DND-41 (cell line): Measurements from ENCODE around the gene PLK4.

Experiments used
- ATAC-seq: fragments of 200-7000 bp; cut with Tn5 transposase; 3 replicates; pipeline ENCODE4 v1.9.1; 2021; ENCODE audit warnings: low read depth; ENCODE audit not compliant: insufficient read depth
- DNase-seq: peaks from one replicate; pipeline ENCODE4 v3.0.0-alpha.2; 2020
- H2AFZ ChIP-seq: 2 replicates; pipeline ENCODE4 v1.6.0; 2012; ENCODE audit warnings: low read depth, low read length
- H3K27ac ChIP-seq: 2 replicates; pipeline ENCODE4 v1.5.1; 2012; ENCODE audit warnings: low read length, inconsistent platforms
- H3K27me3 ChIP-seq: fragments of 200-600 bp; sonication (generic); 2 replicates; pipeline ENCODE4 v1.6.0; 2012; ENCODE audit warnings: low read length, mild to moderate bottlenecking, inconsistent platforms; ENCODE audit not compliant: insufficient read depth, poor library complexity
- H3K36me3 ChIP-seq: 2 replicates; pipeline ENCODE4 v1.5.1; 2012; ENCODE audit warnings: low read length, inconsistent platforms; ENCODE audit not compliant: insufficient read depth
- H3K4me1 ChIP-seq: 2 replicates; pipeline ENCODE4 v1.5.1; 2012; ENCODE audit warnings: mild to moderate bottlenecking, low read length; ENCODE audit not compliant: insufficient read depth
- H3K4me2 ChIP-seq: 2 replicates; pipeline ENCODE4 v1.6.0; 2012; ENCODE audit warnings: mild to moderate bottlenecking, moderate library complexity, low read length, inconsistent platforms; ENCODE audit not compliant: insufficient read depth
- H3K4me3 ChIP-seq, 2 experiments: fragments of 200-600 bp in 1 of 2; shearing (Covaris generic) in 1 of 2; 2 replicates each; pipeline ENCODE4 v1.5.1; 2012 to 2016; ENCODE audit warnings: inconsistent platforms in 2 of 2, low read length in 2 of 2, mild to moderate bottlenecking in 2 of 2, low read depth in 1 of 2, moderate library complexity in 1 of 2
- H3K79me2 ChIP-seq: 2 replicates; pipeline ENCODE4 v1.6.0; 2012; ENCODE audit warnings: low read length, inconsistent platforms; ENCODE audit not compliant: insufficient read depth
- H3K9ac ChIP-seq: 2 replicates; pipeline ENCODE4 v1.6.0; 2012; ENCODE audit warnings: low read depth, mild to moderate bottlenecking, inconsistent platforms, low read length, moderate library complexity
- H3K9me3 ChIP-seq: 2 replicates; pipeline ENCODE4 v1.5.1; 2012; ENCODE audit warnings: low read length, moderate library complexity, mild to moderate bottlenecking, inconsistent platforms; ENCODE audit not compliant: insufficient read depth, severe bottlenecking
- H4K20me1 ChIP-seq: 2 replicates; pipeline ENCODE4 v1.6.0; 2012; ENCODE audit warnings: low read length; ENCODE audit not compliant: insufficient read depth
- CTCF ChIP-seq: IDR thresholded peaks from 2 replicates; pipeline ENCODE4 v1.5.1; 2012; ENCODE audit warnings: borderline replicate concordance, low read length, moderate library complexity, mild to moderate bottlenecking; ENCODE audit not compliant: poor library complexity, severe bottlenecking; ENCODE audit errors: extremely low read depth
- EZH2 ChIP-seq: IDR thresholded peaks from 3 replicates; pipeline ENCODE4 v1.6.1; 2012; ENCODE audit warnings: borderline replicate concordance, low read depth, mild to moderate bottlenecking, moderate library complexity, low read length, inconsistent platforms; ENCODE audit not compliant: severe bottlenecking

The PLK4 gene

GRCh38 chr4:127857641-127858040 lies 23.1 kb upstream of the PLK4 start:
- peaks cover 6% of the 10 kb centered on the region; the same call in 1 of the 2 replicates for H3K79me2 ChIP-seq
- ATAC-seq: no peak
- no peak for TF ChIP-seq CTCF
- TF ChIP-seq EZH2: no peak

GRCh38 chr4:127868196-127868595 lies 12.5 kb upstream of the PLK4 start:
- no peak for ATAC-seq

More at GRCh38 chr4:127857641-127858040, 23.1 kb upstream of the PLK4 start:
- Histone ChIP-seq H4K20me1 (no peaks in the 10 kb centered on the region), H3K27me3 (no peaks in the 10 kb centered on the region), H3K36me3 (no peaks in the 10 kb centered on the region), H3K27ac (no peak overlapping the region), H3K9me3 (peaks cover 7% of the 10 kb centered on the region), H3K4me3 (no peak overlapping the region), H3K4me2 (no peak overlapping the region), H3K4me1 (no peaks in the 10 kb centered on the region), H3K9ac (no peak overlapping the region), H2AFZ (no peak overlapping the region)
- DNase-seq: no peak

GRCh38 chr4:127870281-127870680 lies 10.4 kb upstream of the PLK4 start:
- Histone ChIP-seq H3K9me3 (no peaks in the 10 kb centered on the region), H3K4me2 (no peak overlapping the region), H3K27ac (no peak overlapping the region), H4K20me1 (no peaks in the 10 kb centered on the region), H3K36me3 (0 out of 2 replicates have a peak, but pooled peaks cover 2% of the 10 kb centered on the region), H2AFZ (no peak overlapping the region), H3K4me1 (no peaks in the 10 kb centered on the region), H3K4me3 (no peak overlapping the region), H3K27me3 (no peaks in the 10 kb centered on the region), H3K9ac (no peak overlapping the region), H3K79me2 (peaks cover 2% of the 10 kb centered on the region)
- TF ChIP-seq CTCF (no peak), EZH2 (no peak)
- DNase-seq (no peak), ATAC-seq (no peak)

More at GRCh38 chr4:127868196-127868595, 12.5 kb upstream of the PLK4 start:
- Histone ChIP-seq H3K9me3 (no peaks in the 10 kb centered on the region), H3K9ac (no peak overlapping the region), H3K27ac (no peak overlapping the region), H3K4me2 (no peak overlapping the region), H4K20me1 (no peaks in the 10 kb centered on the region), H3K27me3 (no peaks in the 10 kb centered on the region), H3K4me1 (no peaks in the 10 kb centered on the region), H3K79me2 (peaks cover 2% of the 10 kb centered on the region), H3K4me3 (no peak overlapping the region), H2AFZ (no peak overlapping the region), H3K36me3 (no peaks in the 10 kb centered on the region)
- TF ChIP-seq EZH2: no peak
- no peak for TF ChIP-seq CTCF
- DNase-seq: no peak

GRCh38 chr4:127870688-127871087 lies 10.0 kb upstream of the PLK4 start:
- Histone ChIP-seq H3K4me2 (no peak overlapping the region), H4K20me1 (no peaks in the 10 kb centered on the region), H3K36me3 (0 out of 2 replicates have a peak, but pooled peaks cover 3% of the 10 kb centered on the region), H3K4me3 (no peak overlapping the region), H3K9me3 (no peaks in the 10 kb centered on the region), H3K79me2 (peaks cover 2% of the 10 kb centered on the region), H3K27ac (no peak overlapping the region), H3K4me1 (no peaks in the 10 kb centered on the region), H3K9ac (no peak overlapping the region), H2AFZ (no peak overlapping the region), H3K27me3 (no peaks in the 10 kb centered on the region)
- TF ChIP-seq CTCF (no peak), EZH2 (no peak)
- no peak for DNase-seq
- ATAC-seq: no peak
